Hindlimb muscle (tissue), 1 donor: ENCODE results near the gene MARVELD2. TPM values are rescaled to one million over a fixed set of nuclear protein-coding genes. Genes with fewer than 3 reads are reported as not detected.
"Not testable (repeated sequence)": the region's sequence is repeated elsewhere in the genome, so short reads cannot be mapped to it uniquely, and the experiment has no call there.

Experiments used
- DNase-seq: peaks from one replicate; pipeline ENCODE4 v3.0.0-alpha.2; 2013
- polyA plus RNA-seq: library from polyadenylated mRNA; unstranded; fragments of 120-200 nt; gene quantifications from one replicate; pipeline ENCODE4 v1.2.1, GENCODE V29; 2013; ENCODE audit not compliant: insufficient read length

MARVELD2 gene
- polyA plus RNA-seq, 1 donor: 0.25 TPM

DNA sequence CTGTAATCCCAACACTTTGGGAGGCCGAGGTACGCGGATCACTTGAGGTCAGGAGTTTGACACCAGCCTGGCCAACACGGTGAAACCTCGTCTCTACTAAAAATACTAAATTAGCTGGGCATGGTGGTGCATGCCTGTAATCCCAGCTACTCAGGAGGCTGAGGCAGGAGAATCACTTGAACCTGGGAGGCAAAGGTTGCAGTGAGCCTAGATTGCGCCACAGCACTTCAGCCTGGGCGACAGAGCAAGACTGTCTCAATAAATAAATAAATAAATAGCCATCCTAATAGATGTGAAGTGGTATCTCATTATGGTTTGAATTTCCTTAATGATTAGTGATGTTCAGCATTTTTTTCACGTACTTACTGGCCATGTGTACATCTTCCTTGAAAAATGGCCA, 35.6 kb downstream of the MARVELD2 start:
- not testable (repeated sequence) for DNase-seq

DNA sequence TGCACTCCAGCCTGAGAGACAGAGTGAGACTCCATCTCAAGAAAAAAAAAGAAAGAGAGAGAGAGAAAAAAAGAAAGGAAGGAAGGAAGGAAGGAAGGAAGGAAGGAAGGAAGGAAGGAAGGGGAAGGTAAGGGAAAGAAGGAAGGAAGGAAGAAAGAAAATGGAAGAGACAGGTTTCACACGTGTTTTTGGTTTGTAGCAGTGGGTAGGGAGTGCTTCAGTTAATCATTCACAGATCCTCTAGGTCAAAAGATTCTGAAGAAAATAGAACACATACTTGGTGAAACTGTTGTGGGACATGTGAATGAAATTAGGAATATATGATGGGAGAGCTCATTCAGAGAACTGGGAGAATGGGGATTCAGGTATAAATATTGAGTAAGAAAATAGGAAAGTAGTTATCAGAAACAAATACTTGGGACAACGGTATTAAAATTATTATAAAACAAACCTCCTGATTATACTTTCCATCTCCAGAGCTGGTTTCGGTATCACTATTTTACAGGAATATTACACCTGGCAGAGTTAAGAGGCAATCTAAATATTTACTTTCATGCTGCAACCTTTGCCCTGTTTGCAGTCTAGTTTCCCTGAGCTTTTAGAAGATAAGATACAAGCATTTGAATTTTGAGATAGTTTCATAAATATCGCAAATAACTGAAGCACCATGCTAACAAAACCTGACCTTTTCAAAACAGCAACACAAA, 37.2 kb downstream of the MARVELD2 start:
- no peak for DNase-seq

DNA sequence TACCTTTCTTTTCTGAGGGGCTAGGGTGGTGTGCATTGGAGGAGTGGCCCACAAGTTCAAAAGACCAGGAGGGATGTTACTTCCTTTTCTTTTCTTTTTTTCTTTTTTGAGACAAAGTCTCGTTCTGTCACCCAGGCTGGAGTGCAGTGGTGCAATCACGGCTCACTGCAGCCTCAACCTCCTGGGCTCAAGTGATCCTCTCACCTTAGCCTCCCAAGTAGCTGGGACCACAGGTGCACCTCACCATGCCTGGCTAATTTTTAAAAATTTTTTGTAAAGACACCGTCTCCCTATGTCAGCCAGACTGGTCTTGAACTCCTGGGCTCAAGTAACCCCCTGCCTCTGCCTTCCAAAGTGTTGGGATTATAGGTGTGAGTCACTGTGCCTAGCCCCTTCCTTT, 38.6 kb downstream of the MARVELD2 start:
- DNase-seq: not testable (repeated sequence)

DNA sequence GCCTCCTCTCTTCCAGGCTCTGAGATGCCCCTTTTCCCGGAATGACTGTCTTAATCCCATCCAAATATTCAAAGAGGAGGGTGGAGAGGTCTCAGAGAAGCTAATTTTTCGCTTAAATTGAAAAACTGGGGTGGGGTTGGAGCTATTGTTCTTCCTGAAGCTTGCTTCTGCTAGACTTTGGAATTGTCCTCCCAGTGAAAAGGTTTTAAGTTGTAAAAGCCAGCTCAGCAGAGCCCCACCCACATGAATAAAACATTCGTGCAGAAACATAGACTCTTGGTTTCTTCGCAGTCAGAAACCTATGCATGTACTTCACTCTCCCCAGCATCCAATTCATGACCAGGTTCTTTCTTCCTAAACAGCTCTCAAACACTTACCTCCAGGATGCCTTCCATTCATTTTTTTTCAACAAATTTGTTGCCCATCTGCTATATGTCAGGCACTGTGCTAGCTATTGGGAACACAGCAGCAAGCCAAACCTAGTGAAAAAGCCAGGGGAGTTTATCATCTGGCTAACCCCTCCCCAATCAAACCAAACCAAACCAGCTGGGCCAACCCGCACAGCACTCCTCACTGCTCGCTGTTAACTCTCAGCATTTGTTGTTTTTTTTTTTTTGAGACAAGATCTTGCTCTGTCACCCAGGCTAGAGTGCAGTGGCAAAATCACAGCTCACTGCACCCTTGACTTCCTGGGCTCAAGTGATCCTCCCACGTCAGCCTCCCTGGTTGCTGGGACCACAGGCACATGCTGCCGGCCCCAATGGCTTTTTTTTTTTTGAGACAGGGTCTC, 39.7 kb downstream of the MARVELD2 start:
- DNase-seq: no peak

DNA sequence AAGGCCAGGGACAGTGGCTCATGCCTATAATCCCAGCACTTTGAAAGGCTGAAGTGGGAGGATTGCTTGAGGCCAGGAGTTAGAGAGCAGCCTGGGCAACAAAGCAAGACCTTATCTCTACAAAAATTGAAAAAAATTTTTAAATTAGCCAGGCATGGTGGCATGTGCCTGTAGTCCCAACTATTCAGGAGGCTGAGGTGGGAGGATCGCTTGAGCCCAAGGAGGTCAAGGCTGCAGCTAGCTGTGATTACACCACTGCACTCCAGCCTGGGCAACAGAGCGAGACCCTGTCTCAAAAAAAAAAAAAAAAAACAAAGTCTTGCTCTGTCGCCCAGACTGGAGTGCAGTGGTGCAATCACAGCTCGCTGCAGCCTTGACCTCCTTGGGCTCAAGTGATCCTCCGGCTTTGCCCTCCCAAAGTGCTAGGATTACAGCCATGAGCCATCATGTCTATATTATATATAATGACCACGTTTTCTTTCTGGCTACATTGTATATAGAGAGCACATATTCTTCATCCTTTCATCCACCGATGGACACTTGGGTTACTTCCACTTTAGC, 40.6 kb downstream of the MARVELD2 start:
- DNase-seq: not testable (repeated sequence)

DNA sequence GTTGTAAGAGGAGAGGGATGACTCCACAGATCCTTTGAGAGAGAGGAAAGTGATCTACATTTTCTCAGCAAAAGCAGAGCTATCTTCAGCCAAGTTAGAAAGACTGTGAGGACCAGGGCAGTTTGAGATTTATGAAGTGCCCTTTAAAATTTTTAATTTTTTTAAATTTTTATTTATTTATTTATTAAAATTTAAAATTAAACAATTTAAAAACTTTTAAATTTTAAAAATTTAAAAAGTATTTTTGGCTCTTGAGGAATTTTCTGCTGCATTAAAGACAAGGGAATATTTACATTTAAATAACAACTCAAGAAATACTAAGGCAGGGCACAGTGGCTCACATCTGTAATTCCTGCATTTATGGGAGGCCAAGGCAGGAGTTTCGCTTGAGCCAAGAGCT, 47.3 kb downstream of the MARVELD2 start:
- DNase-seq: no peak

DNA sequence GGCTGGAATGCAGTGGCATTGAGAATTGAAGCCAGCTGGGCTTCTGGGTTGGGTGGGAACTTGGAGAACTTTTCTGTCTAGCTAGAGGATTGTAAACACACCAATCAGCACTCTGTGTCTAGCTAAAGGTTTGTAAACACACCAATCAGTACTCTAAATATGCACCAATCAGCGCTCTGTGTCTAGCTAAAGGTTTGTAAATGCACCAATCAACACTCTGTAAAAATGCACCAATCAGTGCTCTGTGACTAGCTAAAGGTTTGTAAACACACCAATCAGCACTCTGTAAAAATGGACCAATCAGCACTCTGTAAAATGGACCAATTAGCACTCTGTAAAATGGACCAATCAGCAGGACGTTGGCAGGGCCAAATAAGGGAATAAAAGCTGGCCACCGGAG, 51.5 kb downstream of the MARVELD2 start:
- not testable (repeated sequence) for DNase-seq

DNA sequence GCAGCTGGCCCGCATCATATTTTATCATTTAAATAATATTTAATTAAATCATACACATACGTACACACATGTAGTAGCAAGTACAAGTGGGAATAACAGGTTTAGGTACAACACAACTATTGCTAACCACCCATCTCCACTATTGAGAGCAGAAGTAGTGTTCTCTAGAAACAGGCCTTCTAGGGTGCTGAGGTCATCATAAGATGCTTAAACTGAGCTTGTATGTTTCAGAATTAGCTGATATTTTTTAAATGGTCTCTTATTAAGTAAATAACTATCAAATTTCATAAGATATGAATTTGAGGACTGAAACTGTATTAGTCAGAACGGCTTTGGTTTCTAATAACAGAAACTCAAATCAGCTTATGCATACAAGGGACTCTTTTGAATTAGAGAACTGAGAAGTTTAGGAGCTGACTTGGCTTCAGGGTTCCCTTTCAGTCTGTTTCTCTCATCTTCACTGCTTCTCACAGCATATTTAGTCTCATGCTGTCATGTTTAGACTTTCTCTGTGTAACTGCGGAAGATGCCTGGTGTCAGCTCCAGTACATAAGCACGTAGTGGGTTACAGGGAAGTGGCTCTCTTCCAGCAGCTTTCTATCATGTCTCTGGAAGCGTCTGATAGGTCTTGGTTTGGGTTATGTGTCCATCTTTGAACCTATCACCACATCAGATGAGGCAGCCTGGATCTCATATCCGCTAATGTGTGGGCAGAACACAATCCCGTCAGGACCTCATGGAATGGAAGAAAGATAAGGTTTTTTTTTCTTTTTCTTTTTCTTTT, 52.7 kb downstream of the MARVELD2 start:
- DNase-seq: no peak

DNA sequence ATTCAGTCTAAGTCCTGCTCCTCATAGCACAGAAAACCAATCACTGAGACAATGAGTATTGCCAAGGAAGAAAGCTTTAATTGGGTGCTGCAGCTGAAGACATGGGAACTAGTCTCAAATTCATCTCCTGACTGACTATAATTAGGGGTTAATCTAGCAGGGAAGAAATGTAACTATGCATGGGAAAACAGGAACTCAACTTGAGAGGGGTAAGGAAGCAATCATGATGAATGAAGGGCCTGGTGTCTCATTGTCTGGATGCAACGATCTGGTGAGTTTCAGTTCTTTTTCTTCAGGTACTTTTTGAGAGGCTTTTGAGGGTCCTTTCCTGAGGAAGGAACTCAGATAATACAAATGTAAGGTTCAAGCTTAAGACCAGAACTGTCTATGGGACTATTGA, 53.7 kb downstream of the MARVELD2 start:
- no peak for DNase-seq

DNA sequence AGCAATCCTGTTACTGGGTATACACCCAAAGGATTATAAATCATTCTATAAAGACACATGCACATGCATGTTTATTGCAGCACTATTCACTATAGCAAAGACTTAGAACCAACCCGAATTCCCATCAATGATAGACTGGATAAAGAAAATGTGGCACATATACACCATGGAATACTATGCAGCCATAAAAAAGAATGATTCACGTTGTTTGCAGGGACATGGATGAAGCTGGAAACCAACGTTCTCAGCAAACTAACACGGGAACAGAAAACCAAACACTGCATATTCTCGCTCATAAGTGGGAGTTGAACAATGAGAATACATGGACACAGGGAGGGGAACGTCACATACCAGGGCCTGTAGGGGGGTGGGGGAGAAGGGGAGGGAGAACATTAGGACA, 56.6 kb downstream of the MARVELD2 start:
- not testable (repeated sequence) for DNase-seq

DNA sequence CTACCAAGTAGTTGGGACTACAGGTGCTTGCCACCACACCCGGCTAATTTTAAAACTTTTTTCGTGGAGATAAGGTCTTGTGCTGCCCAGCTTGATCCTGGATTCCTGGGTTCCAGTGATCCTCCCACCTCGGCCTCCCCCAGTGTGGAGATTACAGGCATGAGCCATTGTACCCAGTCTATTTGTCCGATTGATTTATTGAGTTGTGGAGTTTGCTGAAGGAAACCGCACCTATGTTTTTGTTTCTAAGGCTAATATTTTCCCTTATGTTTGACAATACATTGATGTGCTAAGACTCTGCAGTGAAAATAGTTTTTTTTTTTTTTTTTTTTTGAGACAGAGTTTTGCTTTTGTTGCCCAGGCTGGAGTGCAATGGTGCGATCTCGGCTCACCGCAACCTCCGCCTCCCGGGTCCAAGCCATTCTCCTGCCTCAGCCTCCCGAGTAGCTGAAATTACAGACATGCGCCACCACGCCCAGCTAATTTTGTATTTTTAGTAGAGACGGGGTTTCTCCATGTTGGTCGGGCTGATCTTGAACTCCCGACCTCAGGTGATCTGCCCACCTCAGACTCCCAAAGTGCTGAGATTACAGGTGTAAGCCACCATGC, 57.7 kb downstream of the MARVELD2 start:
- not testable (repeated sequence) for DNase-seq

DNA sequence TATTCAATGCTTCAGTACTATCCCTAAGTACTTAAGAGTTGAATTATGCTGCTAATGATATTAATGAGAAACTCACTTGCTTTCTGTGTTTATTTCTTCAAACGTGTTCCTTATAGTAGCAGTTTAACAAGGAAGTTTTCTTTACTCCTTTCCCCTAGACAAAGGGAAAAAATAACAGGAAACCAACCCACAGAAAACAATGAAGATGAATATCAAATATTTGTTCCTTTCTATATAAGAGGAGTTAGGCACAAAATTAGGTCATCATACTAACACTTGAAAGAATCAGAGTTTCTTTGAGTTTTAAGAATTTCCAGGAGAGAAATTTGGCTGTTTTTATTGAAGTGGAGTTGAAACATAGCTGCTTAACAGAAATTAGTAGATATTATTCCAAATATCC, 62.3 kb downstream of the MARVELD2 start:
- DNase-seq: no peak

DNA sequence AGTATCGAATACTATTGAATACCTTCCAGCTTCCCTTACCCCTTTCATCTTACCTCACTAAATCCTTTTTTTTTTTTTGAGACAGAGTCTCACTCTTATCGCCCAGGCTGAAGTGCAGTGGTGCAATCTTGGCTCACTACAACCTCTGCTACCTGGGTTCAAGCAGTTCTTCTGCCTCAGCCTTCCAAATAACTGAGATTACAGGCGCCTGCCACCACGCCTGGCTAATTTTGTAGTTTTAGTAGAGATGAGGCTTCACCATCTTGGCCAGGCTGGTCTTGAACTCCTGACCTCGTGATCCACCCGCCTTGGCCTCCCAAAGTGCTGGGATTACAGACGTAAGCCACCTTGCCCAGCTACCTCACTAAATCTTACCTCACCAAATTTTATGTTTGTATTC, 63.4 kb downstream of the MARVELD2 start:
- not testable (repeated sequence) for DNase-seq

DNA sequence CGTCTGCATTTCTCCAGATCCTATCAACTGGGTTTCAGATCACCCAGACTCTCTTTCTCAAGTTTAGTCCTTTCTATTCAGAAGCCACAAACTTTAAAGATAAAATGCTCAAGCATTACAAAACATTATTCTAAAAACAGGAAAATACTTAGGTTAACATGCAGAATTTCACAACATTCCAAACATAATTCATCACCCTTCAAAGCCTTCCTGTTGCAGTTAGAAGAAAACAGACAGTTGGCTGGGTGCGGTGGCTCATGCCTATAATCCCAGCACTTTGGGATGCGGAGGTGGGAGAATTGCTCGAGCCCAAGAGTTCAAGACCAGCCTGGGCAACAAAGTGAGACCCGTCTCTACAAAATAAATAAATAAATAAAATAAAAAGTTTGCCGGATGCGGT, 70.0 kb downstream of the MARVELD2 start:
- no peak for DNase-seq

DNA sequence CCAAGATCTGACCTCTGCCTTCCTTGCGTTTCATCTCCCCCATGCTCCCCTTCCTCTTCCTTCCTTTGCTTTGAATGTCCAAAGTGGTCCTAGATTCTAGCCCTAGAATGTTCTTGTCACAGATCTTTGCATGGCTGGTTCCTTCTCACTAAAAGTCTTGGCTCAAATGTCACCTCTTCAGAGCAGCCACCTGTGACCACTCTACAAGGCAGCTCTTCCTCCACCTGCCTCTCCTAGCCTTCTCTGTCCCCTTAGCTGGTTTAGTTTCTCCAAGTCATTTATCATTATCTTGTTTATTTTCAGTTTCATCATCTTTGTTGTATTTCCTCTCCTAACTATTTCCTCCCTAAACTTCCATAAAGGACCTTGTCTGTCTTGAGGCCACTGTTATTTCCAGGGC, 70.6 kb downstream of the MARVELD2 start:
- DNase-seq: no peak

DNA sequence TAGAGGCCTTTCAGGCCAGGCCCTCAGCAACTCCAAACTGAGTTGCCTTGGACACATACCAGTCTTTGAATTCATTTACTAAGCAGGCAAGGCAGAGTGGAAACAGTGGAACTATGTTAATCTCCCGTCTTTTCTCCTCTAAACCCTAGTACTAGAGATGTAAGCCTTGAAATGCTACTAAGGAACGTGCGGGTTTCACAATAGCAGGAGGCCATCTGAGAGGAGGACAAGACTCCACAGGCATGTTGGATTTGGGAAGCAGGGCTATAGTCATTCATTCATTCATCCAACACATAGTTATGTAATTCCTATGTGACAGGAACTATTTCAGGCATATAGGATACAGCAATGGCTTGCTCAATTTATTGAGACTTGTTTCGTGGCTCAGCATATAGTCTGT, 74.3 kb downstream of the MARVELD2 start:
- DNase-seq: no peak

DNA sequence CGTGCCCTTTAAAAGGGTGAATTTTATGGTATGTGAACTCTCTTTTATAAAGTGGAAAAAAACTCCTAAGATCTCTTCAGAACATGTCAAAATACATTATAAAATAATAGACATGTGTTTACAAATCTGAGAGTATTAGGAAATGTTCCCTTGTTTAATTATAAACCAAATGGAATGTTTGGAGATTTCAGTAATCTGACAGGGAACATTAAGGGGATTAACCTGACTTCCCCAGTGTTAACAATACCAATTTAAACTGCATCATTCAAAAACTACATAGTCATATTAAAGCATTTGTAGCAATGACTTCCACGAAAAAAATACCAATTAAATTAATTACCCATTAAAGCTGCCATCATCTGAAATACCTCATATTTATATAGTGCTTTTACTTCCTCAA, 76.1 kb downstream of the MARVELD2 start:
- no peak for DNase-seq

DNA sequence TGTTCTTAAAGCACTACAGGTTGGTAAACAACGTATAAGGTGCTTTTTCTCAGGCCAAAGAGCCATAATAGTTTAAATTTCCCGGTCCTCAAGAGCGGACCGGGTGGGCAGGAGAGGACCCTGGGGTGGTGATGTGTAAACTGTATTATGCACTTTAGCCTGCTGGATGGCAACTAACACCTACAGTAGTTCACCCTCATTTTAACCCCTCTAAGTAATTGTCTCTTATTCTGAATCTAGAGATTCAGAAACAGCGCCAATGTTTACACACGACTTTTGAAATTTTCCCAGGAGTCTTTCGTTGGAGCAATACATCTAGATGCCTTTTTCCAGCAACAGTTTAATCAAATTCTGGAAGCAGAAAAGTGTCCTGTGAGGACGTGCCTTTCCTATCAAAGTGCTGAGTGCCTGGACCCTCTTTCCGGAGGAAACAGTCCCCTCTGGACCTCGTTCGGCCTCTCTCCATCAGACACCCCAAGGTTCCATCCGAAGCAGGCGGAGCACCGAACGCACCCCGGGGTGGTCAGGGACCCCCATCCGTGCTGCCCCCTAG, 77.0 kb downstream of the MARVELD2 start:
- no peak for DNase-seq

DNA sequence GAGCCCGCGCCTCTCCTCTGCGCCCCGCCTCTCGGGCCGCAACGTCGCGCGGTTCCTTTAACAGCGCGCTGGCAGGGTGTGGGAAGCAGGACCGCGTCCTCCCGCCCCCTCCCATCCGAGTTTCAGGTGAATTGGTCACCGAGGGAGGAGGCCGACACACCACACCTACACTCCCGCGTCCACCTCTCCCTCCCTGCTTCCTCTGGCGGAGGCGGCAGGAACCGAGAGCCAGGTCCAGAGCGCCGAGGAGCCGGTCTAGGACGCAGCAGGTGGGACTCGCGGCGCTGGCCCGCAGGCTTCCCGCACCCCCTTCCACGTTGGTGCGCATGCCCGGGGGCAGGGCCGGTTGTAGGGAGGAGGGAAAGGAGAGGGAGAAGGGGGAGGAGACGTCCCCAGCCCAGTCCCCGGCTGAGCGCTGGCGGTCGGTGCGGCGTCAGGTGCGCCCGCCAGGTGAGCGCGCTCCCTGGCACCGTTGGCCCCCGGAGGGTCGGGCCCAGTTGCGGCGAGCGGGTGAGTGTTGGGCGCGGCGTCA, 77.5 kb downstream of the MARVELD2 start, which contains the start of gene OCLN:
Gene OCLN, plus strand, starts transcription at position 400 of the 532 bp plus-strand sequence. CDS start 11,455 bp downstream, outside the sequence.
- DNase-seq: no peak

DNA sequence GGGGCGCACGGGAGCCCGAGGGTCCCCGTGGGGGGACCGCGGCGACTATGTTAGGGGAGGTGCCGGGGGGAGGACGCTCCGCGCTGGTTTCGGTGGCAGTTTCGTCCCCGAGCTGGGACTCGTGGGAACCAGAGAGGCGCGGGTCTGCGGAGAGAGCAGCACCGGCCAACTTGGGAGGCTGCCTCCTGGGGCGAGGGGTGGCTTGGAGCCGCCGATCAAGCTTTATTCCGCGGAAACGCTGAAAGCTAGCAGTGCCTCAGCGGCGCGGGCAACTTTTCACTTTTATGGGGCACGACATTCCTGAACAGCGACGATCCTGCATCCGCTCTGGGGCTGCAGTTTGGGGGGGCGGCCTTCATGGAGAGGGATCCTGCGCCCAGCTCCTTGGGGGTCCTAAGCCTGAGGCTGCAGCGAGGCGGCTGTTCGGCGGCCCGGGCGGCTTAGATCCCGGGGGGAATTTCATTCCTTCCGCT, 78.0 kb downstream of the MARVELD2 start:
- no peak for DNase-seq

DNA sequence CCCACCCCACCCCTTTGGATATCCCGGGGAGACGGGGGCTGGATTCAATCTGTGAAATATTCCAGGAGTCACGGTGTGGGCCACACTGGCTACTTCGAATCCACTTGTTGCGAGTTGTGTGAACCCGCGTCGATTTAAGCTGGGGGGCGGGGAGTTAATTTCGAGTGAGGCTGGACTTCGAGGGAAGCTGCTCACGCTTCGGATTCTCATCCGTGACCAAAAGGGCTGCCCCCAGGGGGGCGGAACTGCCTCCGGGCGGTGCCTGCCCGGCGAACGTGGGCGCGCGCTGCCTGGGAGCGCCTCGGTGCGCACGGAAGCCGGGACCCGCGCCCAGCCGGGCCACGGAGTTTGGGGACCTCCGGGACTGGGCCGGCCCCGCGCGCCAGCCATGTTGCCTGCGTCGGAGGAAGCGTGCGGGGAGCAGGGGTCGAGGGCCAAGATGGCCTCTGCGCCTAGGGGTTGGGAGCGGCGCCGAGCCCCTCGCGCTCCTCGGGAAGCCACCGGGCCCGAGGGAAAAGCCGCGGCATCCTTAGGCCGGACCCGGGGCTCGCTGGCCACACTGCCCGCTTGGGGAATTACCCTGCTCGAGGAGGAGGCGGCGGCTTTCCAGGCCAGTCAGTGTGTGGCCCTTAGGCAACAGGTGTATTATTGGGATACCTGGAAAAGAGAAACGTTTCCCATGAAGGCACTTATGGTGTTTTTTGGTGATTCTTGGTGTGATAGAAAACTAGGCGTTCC, 78.6 kb downstream of the MARVELD2 start:
- DNase-seq: no peak
